GM12878 (cell line): ENCODE results near the gene FAM8A1. TPM values are rescaled to one million over a fixed set of nuclear protein-coding genes. Genes with fewer than 3 reads are reported as not detected.

Source experiments
- ATAC-seq: fragments of 200-7000 bp; cut with Tn5 transposase; 3 replicates; pipeline ENCODE4 v1.9.1; 2020; ENCODE audit warnings: mild to moderate bottlenecking, moderate library complexity
- BruUV-seq: library from RNA; stranded (reverse); fragments of 400-500 nt; replicated peaks from 2 replicates; lab custom pipeline; 2021; lab: Mats Ljungman, UMichigan
- CTCF ChIA-PET: fragments of 300-600 bp; sonication (Branson Sonifier 250); formaldehyde crosslinking; extraction: SDS; loops from one replicate; lab custom pipeline; 2021; ENCODE audit warnings: inconsistent platforms; lab: Yijun Ruan, JAX
- POLR2A ChIA-PET: fragments of 350-600 bp; formaldehyde crosslinking; extraction: SDS; loops from one replicate; lab custom pipeline; 2021; ENCODE audit warnings: inconsistent platforms; lab: Charles Lee
- RAD21 ChIA-PET: fragments of 300-600 bp; sonication (Branson Sonifier 250); formaldehyde crosslinking; loops from one replicate; lab custom pipeline; 2023; ENCODE audit warnings: antibody characterized with exemption; ENCODE audit not compliant: unreplicated experiment; lab: Charles Lee
- SMC1A ChIA-PET: fragments of 300-600 bp; sonication (Branson Sonifier 250); formaldehyde crosslinking; loops from one replicate; lab custom pipeline; 2023; ENCODE audit not compliant: unreplicated experiment, uncharacterized antibody; lab: Charles Lee
- DNase-seq: peaks from one replicate; pipeline ENCODE4 v3.0.0-alpha.2; 2011; ENCODE audit warnings: low read depth, low spot score
- FAIRE-seq: peaks from 3 replicates; lab custom pipeline; 2011; peaks lifted over from hg19 to GRCh38; lab: Jason Lieb, UNC
- H2AFZ ChIP-seq: 2 replicates; pipeline ENCODE4 v1.6.0; 2011; ENCODE audit warnings: low read depth, low read length, control low read depth; ENCODE audit not compliant: control insufficient read depth
- H3K27ac ChIP-seq: 2 replicates; pipeline ENCODE4 v1.5.1; 2011; ENCODE audit warnings: control low read depth; ENCODE audit not compliant: control insufficient read depth, insufficient read depth
- H3K27me3 ChIP-seq, 2 experiments: replicated peaks in 1 of 2; 2 replicates each; pipeline versions ENCODE4 v1.6.0 to v1.6.1; 2011; ENCODE audit warnings: low read length in 1 of 2; ENCODE audit not compliant: control insufficient read depth in 2 of 2, insufficient read depth in 2 of 2
- H3K36me3 ChIP-seq, 2 experiments: 2 replicates each; pipeline ENCODE4 v1.5.1; 2011; ENCODE audit warnings: low read length in 1 of 2; ENCODE audit not compliant: control insufficient read depth in 2 of 2, insufficient read depth in 2 of 2
- H3K4me1 ChIP-seq: 2 replicates; pipeline ENCODE4 v1.6.1; 2011; ENCODE audit warnings: mild to moderate bottlenecking, low read length, moderate library complexity, mixed read lengths; ENCODE audit not compliant: control insufficient read depth, insufficient read depth
- H3K4me2 ChIP-seq: 2 replicates; pipeline ENCODE4 v1.6.0; 2011; ENCODE audit warnings: control low read depth; ENCODE audit not compliant: control insufficient read depth, insufficient read depth
- H3K4me3 ChIP-seq: fragments of 200-600 bp; sonication (generic); 2 replicates; pipeline ENCODE4 v1.5.1; 2016
- H3K79me2 ChIP-seq: 2 replicates; pipeline ENCODE4 v1.6.0; 2011; ENCODE audit warnings: low read length; ENCODE audit not compliant: control insufficient read depth, insufficient read depth
- H3K9ac ChIP-seq: 2 replicates; pipeline ENCODE4 v1.8.0; 2011; ENCODE audit warnings: low read length, control low read depth, mixed read lengths; ENCODE audit not compliant: control insufficient read depth, insufficient read depth
- H3K9me3 ChIP-seq: replicated peaks from 3 replicates; pipeline ENCODE4 v1.5.1; 2011; ENCODE audit warnings: mild to moderate bottlenecking, low read length; ENCODE audit not compliant: control insufficient read depth, insufficient read depth
- H4K20me1 ChIP-seq: 2 replicates; pipeline ENCODE4 v1.6.0; 2011; ENCODE audit not compliant: control insufficient read depth, insufficient read depth
- ATF7 ChIP-seq: fragments of 450-650 bp; IDR thresholded peaks from 2 replicates; pipeline ENCODE4 v1.6.1; 2016; ENCODE audit warnings: low read depth, mild to moderate bottlenecking
- BCLAF1 ChIP-seq: fragments of 450-650 bp; IDR thresholded peaks from 2 replicates; pipeline ENCODE4 v1.6.1; 2017; ENCODE audit warnings: antibody characterized with exemption, mild to moderate bottlenecking, moderate library complexity
- CUX1 ChIP-seq: IDR thresholded peaks from 2 replicates; pipeline ENCODE4 v1.6.1; 2012; ENCODE audit warnings: improper control_type of control experiment, low read depth, low read length; ENCODE audit not compliant: insufficient replicate concordance
- GATAD2B ChIP-seq: fragments of 450-650 bp; conservative IDR thresholded peaks from 2 replicates; pipeline ENCODE4 v1.6.1; 2017; ENCODE audit warnings: low read depth, mild to moderate bottlenecking, moderate library complexity
- KAT2A ChIP-seq: conservative IDR thresholded peaks from 2 replicates; pipeline ENCODE4 v1.6.1; 2011; ENCODE audit warnings: low read depth, low read length; ENCODE audit not compliant: control insufficient read depth
- KLF5 ChIP-seq: fragments of 450-650 bp; IDR thresholded peaks from 2 replicates; pipeline ENCODE4 v1.6.1; 2014; ENCODE audit warnings: mild to moderate bottlenecking; ENCODE audit not compliant: partially characterized antibody
- MEF2A ChIP-seq: IDR thresholded peaks from 2 replicates; pipeline ENCODE4 v1.6.1; 2011; ENCODE audit warnings: low read depth, mild to moderate bottlenecking, low read length, moderate library complexity; ENCODE audit not compliant: insufficient read depth
- MYC ChIP-seq: IDR thresholded peaks from 2 replicates; pipeline ENCODE4 v1.6.1; 2011; ENCODE audit warnings: mild to moderate bottlenecking, low read length, moderate library complexity, inconsistent platforms; ENCODE audit not compliant: insufficient read depth, insufficient replicate concordance, insufficient read length, severe bottlenecking
- SIX5 ChIP-seq: IDR thresholded peaks from 2 replicates; pipeline ENCODE4 v1.6.1; 2011; ENCODE audit warnings: mild to moderate bottlenecking, low read depth, low read length, moderate library complexity; ENCODE audit not compliant: severe bottlenecking
- SMAD1 ChIP-seq: fragments of 450-650 bp; IDR thresholded peaks from 2 replicates; pipeline ENCODE4 v1.6.1; 2018; ENCODE audit warnings: mild to moderate bottlenecking, low read depth; ENCODE audit not compliant: partially characterized antibody
- STAT3 ChIP-seq: IDR thresholded peaks from 2 replicates; pipeline ENCODE4 v1.6.1; 2011; ENCODE audit warnings: low read depth, low read length, improper control_type of control experiment
- YBX1 ChIP-seq: fragments of 450-650 bp; IDR thresholded peaks from 2 replicates; pipeline ENCODE4 v1.6.1; 2016; ENCODE audit warnings: antibody characterized with exemption
- ZNF24 ChIP-seq: fragments of 450-650 bp; IDR thresholded peaks from 2 replicates; pipeline ENCODE4 v1.6.1; 2017; ENCODE audit warnings: antibody characterized with exemption, mild to moderate bottlenecking
- ZNF384 ChIP-seq: IDR thresholded peaks from 2 replicates; pipeline ENCODE4 v1.6.1; 2012; ENCODE audit warnings: low read depth, mild to moderate bottlenecking, low read length, improper control_type of control experiment, borderline replicate concordance
- WGBS: methylation state at CpG from one replicate; pipeline ENCODE4 v1.1.6; 2016; ENCODE audit warnings: low lambda C conversion rate; ENCODE audit not compliant: insufficient replicate concordance, insufficient coverage; ENCODE audit errors: missing lambda C conversion rate; 5-methylcytosine and 5-hydroxymethylcytosine counted together
- in situ Hi-C: fragments of 300-500 bp; cut with MboI; formaldehyde crosslinking; loops from 9 replicates; pipeline ENCODE4 v1.14.3; 2018; ENCODE audit warnings: mixed read lengths
- intact Hi-C: fragments of 100-400 bp; cut with micrococcal nuclease; formaldehyde crosslinking; loops from one replicate; pipeline ENCODE4 v1.14.2; 2022; ENCODE audit not compliant: unreplicated experiment
- polyA plus RNA-seq, 11 experiments: library from polyadenylated mRNA; depleted of rRNA in 4 of 11; unstranded in 6 of 11; stranded (reverse) in 5 of 11; fragments of >200 nt; fragmentation: Nextera tagmentation in 4 of 11; fragmentation: Illumina TruSeq in 1 of 11; extraction: Ambion mirVana in 4 of 11; extraction: Trizol in 1 of 11; gene quantifications; 1 replicate in 1 of 11; 2 replicates in 10 of 11; pipeline versions ENCODE4 v1.2.1 to v1.2.3, GENCODE V29; 2011 to 2016; ENCODE audit warnings: inconsistent platforms in 2 of 11, missing spikeins in 2 of 11, low read depth in 1 of 11
- total RNA-seq, 4 experiments: library from RNA; depleted of rRNA in 3 of 4; stranded (reverse); fragments of >200 nt in 3 of 4; fragmentation: Illumina TruSeq in 1 of 4; extraction: Trizol in 1 of 4; gene quantifications; 2 replicates each; pipeline versions ENCODE4 v1.2.1 to v1.2.3, GENCODE V29; 2013 to 2021

The FAM8A1 gene
- total and polyA plus RNA-seq, 10 of the 15 experiments (the other 5 are each of a cell fraction or from before 2014, with no cell fraction given): 1.4 to 7.4 (median 3.6) TPM

- Histone ChIP-seq H4K20me1 (no peaks in the 10 kb centered on the region), H3K27me3 (no peaks in the 10 kb centered on the region), H3K4me3 (no peak overlapping the region), H3K4me2 (no peak overlapping the region), H2AFZ (no peak overlapping the region), H3K36me3 (no peaks in the 10 kb centered on the region), H3K27ac (no peak overlapping the region), H3K9me3 (no peaks in the 10 kb centered on the region), H3K4me1 (peaks cover 5% of the 10 kb centered on the region; the same call in 1 of the 2 replicates), H3K79me2 (peaks cover 3% of the 10 kb centered on the region), H3K9ac (no peak overlapping the region)
- WGBS: 93% methylated on average over 3 of the region's 3 CpGs
- ChIA-PET RAD21 (no interaction called here), POLR2A (no interaction called here), SMC1A (no interaction called here), CTCF (interaction anchor here (0.7 to 1.2 kb wide), 2 partner anchors 9 to 207 kb away, joined by 3 to 5 read pairs; no protein-coding TSS in a partner anchor)
- FAIRE-seq: no peak
- BruUV-seq: no TSS peak
- no peak for DNase-seq
- intact Hi-C loops (no loop called here), in situ Hi-C loops (no loop called here)
- no peak for ATAC-seq
- TF ChIP-seq YBX1 (no peak), ATF7 (no peak), SIX5 (no peak), BCLAF1 (no peak), KAT2A (no peak), CUX1 (no peak), MEF2A (no peak), STAT3 (no peak), SMAD1 (no peak), ZNF24 (no peak), ZNF384 (no peak), GATAD2B (no peak), KLF5 (no peak), MYC (no peak)
Observed at GRCh38 chr6:17596085-17596484, 4.0 kb upstream of the FAM8A1 start.
